WTC11 (cell line): ENCODE data around the gene TNC. TPM values are rescaled to one million over a fixed set of nuclear protein-coding genes. Genes with fewer than 3 reads are reported as not detected.

Experiments used
- ATAC-seq: fragments of 200-7000 bp; cut with Tn5 transposase; 2 replicates; pipeline ENCODE4 v1.10.0; 2021; ENCODE audit warnings: mild to moderate bottlenecking, moderate library complexity
- CTCF ChIA-PET: fragments of 300-600 bp; sonication (Branson Sonifier 250); formaldehyde crosslinking; loops from one replicate; lab custom pipeline; 2021; ENCODE audit warnings: antibody characterized with exemption; lab: Charles Lee
- POLR2A ChIA-PET: fragments of 350-600 bp; sonication (Branson Sonifier 250); formaldehyde crosslinking; loops from one replicate; lab custom pipeline; 2021; ENCODE audit warnings: antibody characterized with exemption; lab: Charles Lee
- DNase-seq: peaks from one replicate; pipeline ENCODE4 v3.0.0; 2021; ENCODE audit warnings: low spot score
- H3K27ac Mint-ChIP-seq: 2 replicates; pipeline ENCODE4 v1.8.0; 2021; ENCODE audit warnings: mixed read lengths
- H3K27me3 Mint-ChIP-seq: 2 replicates; pipeline ENCODE4 v1.8.0; 2021; ENCODE audit warnings: low read depth, mild to moderate bottlenecking, moderate library complexity, mixed read lengths
- H3K36me3 Mint-ChIP-seq: 2 replicates; pipeline ENCODE4 v1.8.0; 2021; ENCODE audit warnings: mixed read lengths
- H3K4me1 Mint-ChIP-seq: 2 replicates; pipeline ENCODE4 v1.8.0; 2022; ENCODE audit warnings: mixed read lengths
- H3K4me3 Mint-ChIP-seq: 2 replicates; pipeline ENCODE4 v1.8.0; 2021; ENCODE audit warnings: mild to moderate bottlenecking, moderate library complexity, mixed read lengths
- H3K9me3 Mint-ChIP-seq: 2 replicates; pipeline ENCODE4 v1.8.0; 2021; ENCODE audit warnings: mixed read lengths
- ATF1 ChIP-seq: sonication (generic); formaldehyde crosslinking; IDR thresholded peaks from 2 replicates; pipeline ENCODE4 v1.8.1; 2023; ENCODE audit warnings: mild to moderate bottlenecking, moderate library complexity, missing genetic modification reagents
- CBFB ChIP-seq: sonication (generic); formaldehyde crosslinking; IDR thresholded peaks from 2 replicates; pipeline ENCODE4 v1.8.1; 2022; ENCODE audit warnings: mild to moderate bottlenecking, low read depth, missing genetic modification reagents
- CREB1 ChIP-seq: sonication (generic); formaldehyde crosslinking; IDR thresholded peaks from 2 replicates; pipeline ENCODE4 v1.8.0; 2023; ENCODE audit warnings: mild to moderate bottlenecking, missing genetic modification reagents
- EMX1 ChIP-seq: fragments of 250-450 bp; sonication (Bioruptor Pico); IDR thresholded peaks from 2 replicates; pipeline ENCODE4 v1.8.0; 2021; ENCODE audit warnings: mild to moderate bottlenecking
- ESRRA ChIP-seq: sonication (generic); formaldehyde crosslinking; IDR thresholded peaks from 2 replicates; pipeline ENCODE4 v1.8.1; 2022; ENCODE audit warnings: mild to moderate bottlenecking, missing genetic modification reagents, borderline replicate concordance
- ETV6 ChIP-seq: sonication (generic); formaldehyde crosslinking; IDR thresholded peaks from 2 replicates; pipeline ENCODE4 v1.8.1; 2022; ENCODE audit warnings: mild to moderate bottlenecking, missing genetic modification reagents
- FOXK1 ChIP-seq: sonication (generic); formaldehyde crosslinking; IDR thresholded peaks from 2 replicates; pipeline ENCODE4 v1.8.0; 2022; ENCODE audit warnings: mild to moderate bottlenecking, moderate library complexity, missing genetic modification reagents
- GRHL2 ChIP-seq: fragments of 250-450 bp; sonication (Bioruptor Pico); IDR thresholded peaks from 2 replicates; pipeline ENCODE4 v1.8.0; 2022; ENCODE audit warnings: mild to moderate bottlenecking, moderate library complexity; ENCODE audit not compliant: insufficient replicate concordance, severe bottlenecking
- IRF2 ChIP-seq: sonication (generic); formaldehyde crosslinking; IDR thresholded peaks from 2 replicates; pipeline ENCODE4 v1.8.0; 2022; ENCODE audit warnings: low read depth, missing genetic modification reagents, borderline replicate concordance
- NR2C2 ChIP-seq: sonication (generic); formaldehyde crosslinking; IDR thresholded peaks from 2 replicates; pipeline ENCODE4 v1.8.0; 2022; ENCODE audit warnings: mild to moderate bottlenecking, missing genetic modification reagents
- PRRX2 ChIP-seq: fragments of 250-450 bp; sonication (Bioruptor Pico); IDR thresholded peaks from 2 replicates; pipeline ENCODE4 v1.8.0; 2021; ENCODE audit warnings: mild to moderate bottlenecking
- ZNF219 ChIP-seq: sonication (generic); formaldehyde crosslinking; IDR thresholded peaks from 2 replicates; pipeline ENCODE4 v1.8.0; 2023; ENCODE audit warnings: missing genetic modification reagents, mild to moderate bottlenecking, borderline replicate concordance
- ZNF232 ChIP-seq: sonication (generic); formaldehyde crosslinking; IDR thresholded peaks from 2 replicates; pipeline ENCODE4 v1.8.0; 2022; ENCODE audit warnings: mild to moderate bottlenecking, missing genetic modification reagents
- total RNA-seq: library from RNA; stranded (reverse); gene quantifications from 3 replicates; pipeline ENCODE4 v1.2.3, GENCODE V29; 2021
- TF ChIP-seq, protein P1 (sequence below): sonication (generic); formaldehyde crosslinking; IDR thresholded peaks from 2 replicates; pipeline ENCODE4 v1.8.1; 2022; ENCODE audit warnings: low read depth, missing genetic modification reagents, borderline replicate concordance
- TF ChIP-seq, protein P2 (sequence below): sonication (generic); formaldehyde crosslinking; IDR thresholded peaks from 2 replicates; pipeline ENCODE4 v1.8.1; 2023; ENCODE audit warnings: mild to moderate bottlenecking, missing genetic modification reagents, moderate library complexity
- TF ChIP-seq, protein P3 (sequence below): sonication (generic); formaldehyde crosslinking; conservative IDR thresholded peaks from 2 replicates; pipeline ENCODE4 v1.8.1; 2023; ENCODE audit warnings: mild to moderate bottlenecking, low read depth, missing genetic modification reagents, moderate library complexity
- TF ChIP-seq, protein P4 (sequence below): fragments of 250-450 bp; sonication (Bioruptor Pico); IDR thresholded peaks from 2 replicates; pipeline ENCODE4 v1.9.0; 2021; ENCODE audit warnings: moderate library complexity, mild to moderate bottlenecking, inconsistent platforms, borderline replicate concordance
- TF ChIP-seq, protein P5 (sequence below): fragments of 250-450 bp; sonication (Bioruptor Pico); IDR thresholded peaks from 2 replicates; pipeline ENCODE4 v1.9.0; 2021; ENCODE audit warnings: mild to moderate bottlenecking
- TF ChIP-seq, protein P6 (sequence below): sonication (generic); formaldehyde crosslinking; IDR thresholded peaks from 2 replicates; pipeline ENCODE4 v1.8.1; 2022; ENCODE audit warnings: low read depth, mild to moderate bottlenecking, moderate library complexity, missing genetic modification reagents, borderline replicate concordance

The TNC gene
- total RNA-seq, 1 experiment from 2014 or later, result 4.5 TPM

DNA sequence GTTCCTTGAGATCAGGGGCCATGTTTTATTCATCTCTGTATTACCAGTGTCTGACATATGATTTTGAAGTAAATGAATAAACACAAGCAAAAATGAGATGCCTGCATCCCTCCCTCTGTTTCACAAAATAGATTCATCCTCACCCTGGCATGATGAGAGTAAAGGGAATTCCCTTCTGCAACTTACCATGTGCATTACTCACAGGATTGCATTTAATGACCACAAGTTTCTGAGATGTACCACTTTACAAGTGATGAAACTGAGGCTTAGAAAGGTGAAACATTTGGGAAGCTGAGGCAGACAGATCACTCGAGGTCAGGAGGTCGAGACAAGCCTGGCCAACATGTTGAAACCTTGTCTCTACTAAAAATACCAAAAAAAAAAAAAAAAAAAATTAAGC lies 113.4 kb downstream of the TNC start:
- no peaks in the 10 kb centered on the region for H3K36me3 Mint-ChIP-seq
- no peak for TF ChIP-seq CBFB
- TF ChIP-seq, protein P1, sequence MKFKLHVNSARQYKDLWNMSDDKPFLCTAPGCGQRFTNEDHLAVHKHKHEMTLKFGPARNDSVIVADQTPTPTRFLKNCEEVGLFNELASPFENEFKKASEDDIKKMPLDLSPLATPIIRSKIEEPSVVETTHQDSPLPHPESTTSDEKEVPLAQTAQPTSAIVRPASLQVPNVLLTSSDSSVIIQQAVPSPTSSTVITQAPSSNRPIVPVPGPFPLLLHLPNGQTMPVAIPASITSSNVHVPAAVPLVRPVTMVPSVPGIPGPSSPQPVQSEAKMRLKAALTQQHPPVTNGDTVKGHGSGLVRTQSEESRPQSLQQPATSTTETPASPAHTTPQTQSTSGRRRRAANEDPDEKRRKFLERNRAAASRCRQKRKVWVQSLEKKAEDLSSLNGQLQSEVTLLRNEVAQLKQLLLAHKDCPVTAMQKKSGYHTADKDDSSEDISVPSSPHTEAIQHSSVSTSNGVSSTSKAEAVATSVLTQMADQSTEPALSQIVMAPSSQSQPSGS (CRISPR knock-in tag), result no peak
- TF ChIP-seq, protein P2, sequence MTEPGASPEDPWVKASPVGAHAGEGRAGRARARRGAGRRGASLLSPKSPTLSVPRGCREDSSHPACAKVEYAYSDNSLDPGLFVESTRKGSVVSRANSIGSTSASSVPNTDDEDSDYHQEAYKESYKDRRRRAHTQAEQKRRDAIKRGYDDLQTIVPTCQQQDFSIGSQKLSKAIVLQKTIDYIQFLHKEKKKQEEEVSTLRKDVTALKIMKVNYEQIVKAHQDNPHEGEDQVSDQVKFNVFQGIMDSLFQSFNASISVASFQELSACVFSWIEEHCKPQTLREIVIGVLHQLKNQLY (CRISPR knock-in tag), result no peak
- no peak for TF ChIP-seq NR2C2 (CRISPR knock-in tag)
- TF ChIP-seq ZNF232 (CRISPR knock-in tag), result no peak
- TF ChIP-seq, protein P3, sequence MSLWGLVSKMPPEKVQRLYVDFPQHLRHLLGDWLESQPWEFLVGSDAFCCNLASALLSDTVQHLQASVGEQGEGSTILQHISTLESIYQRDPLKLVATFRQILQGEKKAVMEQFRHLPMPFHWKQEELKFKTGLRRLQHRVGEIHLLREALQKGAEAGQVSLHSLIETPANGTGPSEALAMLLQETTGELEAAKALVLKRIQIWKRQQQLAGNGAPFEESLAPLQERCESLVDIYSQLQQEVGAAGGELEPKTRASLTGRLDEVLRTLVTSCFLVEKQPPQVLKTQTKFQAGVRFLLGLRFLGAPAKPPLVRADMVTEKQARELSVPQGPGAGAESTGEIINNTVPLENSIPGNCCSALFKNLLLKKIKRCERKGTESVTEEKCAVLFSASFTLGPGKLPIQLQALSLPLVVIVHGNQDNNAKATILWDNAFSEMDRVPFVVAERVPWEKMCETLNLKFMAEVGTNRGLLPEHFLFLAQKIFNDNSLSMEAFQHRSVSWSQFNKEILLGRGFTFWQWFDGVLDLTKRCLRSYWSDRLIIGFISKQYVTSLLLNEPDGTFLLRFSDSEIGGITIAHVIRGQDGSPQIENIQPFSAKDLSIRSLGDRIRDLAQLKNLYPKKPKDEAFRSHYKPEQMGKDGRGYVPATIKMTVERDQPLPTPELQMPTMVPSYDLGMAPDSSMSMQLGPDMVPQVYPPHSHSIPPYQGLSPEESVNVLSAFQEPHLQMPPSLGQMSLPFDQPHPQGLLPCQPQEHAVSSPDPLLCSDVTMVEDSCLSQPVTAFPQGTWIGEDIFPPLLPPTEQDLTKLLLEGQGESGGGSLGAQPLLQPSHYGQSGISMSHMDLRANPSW (CRISPR knock-in tag), result no peak
- no peak for TF ChIP-seq FOXK1 (CRISPR knock-in tag)
- no peak for TF ChIP-seq ATF1 (CRISPR knock-in tag)
- no peak for TF ChIP-seq IRF2
- TF ChIP-seq, protein P4, sequence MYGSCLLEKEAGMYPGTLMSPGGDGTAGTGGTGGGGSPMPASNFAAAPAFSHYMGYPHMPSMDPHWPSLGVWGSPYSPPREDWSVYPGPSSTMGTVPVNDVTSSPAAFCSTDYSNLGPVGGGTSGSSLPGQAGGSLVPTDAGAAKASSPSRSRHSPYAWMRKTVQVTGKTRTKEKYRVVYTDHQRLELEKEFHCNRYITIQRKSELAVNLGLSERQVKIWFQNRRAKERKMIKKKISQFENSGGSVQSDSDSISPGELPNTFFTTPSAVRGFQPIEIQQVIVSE (CRISPR knock-in tag), result no peak
- no peak for TF ChIP-seq ETV6
- TF ChIP-seq, protein P5, sequence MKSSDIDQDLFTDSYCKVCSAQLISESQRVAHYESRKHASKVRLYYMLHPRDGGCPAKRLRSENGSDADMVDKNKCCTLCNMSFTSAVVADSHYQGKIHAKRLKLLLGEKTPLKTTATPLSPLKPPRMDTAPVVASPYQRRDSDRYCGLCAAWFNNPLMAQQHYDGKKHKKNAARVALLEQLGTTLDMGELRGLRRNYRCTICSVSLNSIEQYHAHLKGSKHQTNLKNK (CRISPR knock-in tag), result no peak
- no peak for TF ChIP-seq PRRX2 (CRISPR knock-in tag)
- no peak for TF ChIP-seq ZNF219 (CRISPR knock-in tag)
- TF ChIP-seq, protein P6, sequence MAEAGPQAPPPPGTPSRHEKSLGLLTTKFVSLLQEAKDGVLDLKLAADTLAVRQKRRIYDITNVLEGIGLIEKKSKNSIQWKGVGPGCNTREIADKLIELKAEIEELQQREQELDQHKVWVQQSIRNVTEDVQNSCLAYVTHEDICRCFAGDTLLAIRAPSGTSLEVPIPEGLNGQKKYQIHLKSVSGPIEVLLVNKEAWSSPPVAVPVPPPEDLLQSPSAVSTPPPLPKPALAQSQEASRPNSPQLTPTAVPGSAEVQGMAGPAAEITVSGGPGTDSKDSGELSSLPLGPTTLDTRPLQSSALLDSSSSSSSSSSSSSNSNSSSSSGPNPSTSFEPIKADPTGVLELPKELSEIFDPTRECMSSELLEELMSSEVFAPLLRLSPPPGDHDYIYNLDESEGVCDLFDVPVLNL, result no peak
- TF ChIP-seq EMX1 (CRISPR knock-in tag), result no peak
- no peak for TF ChIP-seq ESRRA (CRISPR knock-in tag)
- no peak for TF ChIP-seq GRHL2 (CRISPR knock-in tag)
- TF ChIP-seq CREB1 (CRISPR knock-in tag), result no peak
- TF ChIP-seq, all 79 proteins: peak for 0
- H3K4me3 Mint-ChIP-seq, result no peak overlapping the region
- H3K4me1 Mint-ChIP-seq, result no peaks in the 10 kb centered on the region
- no peaks in the 10 kb centered on the region for H3K9me3 Mint-ChIP-seq
- ATAC-seq (no peak), DNase-seq (no peak)
- no peak overlapping the region for H3K27ac Mint-ChIP-seq
- POLR2A ChIA-PET, result interaction anchor here (0.6 kb wide), 2 partner anchors 25 to 28 kb away, joined by 3 to 4 read pairs; no protein-coding TSS in a partner anchor
- peaks cover 36% of the 10 kb centered on the region for H3K27me3 Mint-ChIP-seq
- CTCF ChIA-PET, result interaction anchor here (1.2 kb wide), 1 partner anchor 91 kb away, joined by 4 read pairs; no protein-coding TSS in a partner anchor
